Transverse colon (tissue), 4 donors: Measurements from ENCODE around the gene ANKUB1. TPM values are rescaled to one million over a fixed set of nuclear protein-coding genes. Genes with fewer than 3 reads are reported as not detected.

Experiments used
- DNase-seq: peaks from one replicate; pipeline ENCODE4 v3.0.0-alpha.2; 2019
- H3K27ac ChIP-seq, 4 donors: fragments of 200-600 bp; sonication (generic); 2 replicates each; pipeline ENCODE4 v1.5.1; 2016 to 2018; ENCODE audit warnings: inconsistent platforms in 4 of 4
- H3K27me3 ChIP-seq: fragments of 200-600 bp; sonication (generic); 2 replicates; pipeline ENCODE4 v1.5.1; 2017; ENCODE audit warnings: inconsistent platforms
- H3K36me3 ChIP-seq, 4 donors: fragments of 200-600 bp; sonication (generic); 2 replicates each; pipeline ENCODE4 v1.5.1; 2017 to 2019; ENCODE audit warnings: inconsistent platforms in 4 of 4
- H3K4me1 ChIP-seq, 4 donors: fragments of 200-600 bp; sonication (generic); 2 replicates each; pipeline ENCODE4 v1.5.1; 2017 to 2020; ENCODE audit warnings: inconsistent platforms in 4 of 4
- H3K4me3 ChIP-seq, 4 donors: fragments of 200-600 bp; sonication (generic); 1 replicate in 1 of 4; 2 replicates in 3 of 4; pipeline versions ENCODE4 v1.5.1 to v1.6.1; 2017 to 2019; ENCODE audit warnings: inconsistent platforms in 4 of 4
- H3K9me3 ChIP-seq, 2 donors: fragments of 200-600 bp; sonication (generic); 2 replicates each; pipeline ENCODE4 v1.5.1; 2017 to 2019; ENCODE audit warnings: inconsistent platforms in 2 of 2
- CTCF ChIP-seq, 5 experiments: fragments of 200-600 bp in 3 of 5; fragments of 450-650 bp in 2 of 5; sonication (generic) in 3 of 5; IDR thresholded peaks; 1 replicate in 2 of 5; 2 replicates in 3 of 5; pipeline ENCODE4 v1.5.1; 2016 to 2017; ENCODE audit warnings: antibody characterized with exemption in 5 of 5, inconsistent platforms in 3 of 5, mild to moderate bottlenecking in 2 of 5, moderate library complexity in 1 of 5
- EP300 ChIP-seq: sonication (generic); formaldehyde crosslinking; IDR thresholded peaks from one replicate; pipeline ENCODE4 v1.6.1; 2017; ENCODE audit warnings: antibody characterized with exemption, low read depth
- POLR2A ChIP-seq: fragments of 450-650 bp; IDR thresholded peaks from one replicate; pipeline ENCODE4 v1.6.1; 2016; ENCODE audit warnings: antibody characterized with exemption, mild to moderate bottlenecking, moderate library complexity
- POLR2AphosphoS5 ChIP-seq, 3 donors: sonication (generic); formaldehyde crosslinking; IDR thresholded peaks; one replicate each; pipeline ENCODE4 v1.6.1; 2016; ENCODE audit warnings: antibody characterized with exemption in 3 of 3
- WGBS, 2 donors: methylation state at CpG; one replicate each; pipeline ENCODE4 v1.1.5; 2018; ENCODE audit warnings: low coverage in 1 of 2; 5-methylcytosine and 5-hydroxymethylcytosine counted together
- in situ Hi-C, 4 donors: fragments of 200-750 bp; cut with MboI; loops; one replicate each; pipeline versions ENCODE4 v1.15.0 to v1.15.1; 2017; ENCODE audit warnings: low sequenced_read_pairs in 3 of 4, low pct_ligation_motif_present in 1 of 4, low pct_unique_long_range_greater_than_20kb in 1 of 4
- intact Hi-C: fragments of 100-400 bp; cut with DNase I; formaldehyde crosslinking; loops from one replicate; pipeline ENCODE4 v1.15.1; 2023; ENCODE audit warnings: low total_unique reads
- total RNA-seq, 4 donors: library from RNA; depleted of rRNA; stranded (reverse); fragments of >200 nt; gene quantifications; one replicate each; pipeline ENCODE4 v1.1.0, GENCODE V29; 2016

Gene ANKUB1
- total RNA-seq, 4 donors from 2014 or later: not detected

GRCh38 chr3:149800693-149801092 is 8.3 kb upstream of the ANKUB1 start:
- no peak overlapping the region for H3K27ac ChIP-seq
- no peaks in the 10 kb centered on the region for H3K9me3 ChIP-seq
- no peaks in the 10 kb centered on the region for H3K27me3 ChIP-seq
- WGBS, 2 donors: 93 to 98% methylated on average over 6 to 8 of the region's 8 CpGs
- H3K36me3 ChIP-seq: no peaks in the 10 kb centered on the region
- intact Hi-C loops (no loop called here), in situ Hi-C loops (no loop called here)
- H3K4me3 ChIP-seq: no peak overlapping the region
- H3K4me1 ChIP-seq: no peaks in the 10 kb centered on the region
- TF ChIP-seq POLR2AphosphoS5 (IDR thresholded peaks at IDR 0.05) (no peak), CTCF (IDR thresholded peaks at IDR 0.05) (no peak), EP300 (no peak), POLR2A (no peak)
- no peak for DNase-seq

GRCh38 chr3:149796026-149796425 is 3.7 kb upstream of the ANKUB1 start:
- no peak for TF ChIP-seq CTCF (IDR thresholded peaks at IDR 0.05)
- H3K4me3 ChIP-seq: no peak overlapping the region
- no peaks in the 10 kb centered on the region for H3K27me3 ChIP-seq
- intact Hi-C loops (no loop called here), in situ Hi-C loops (no loop called here)
- H3K27ac ChIP-seq: no peak overlapping the region
- no peaks in the 10 kb centered on the region for H3K36me3 ChIP-seq
- DNase-seq: no peak
- 78 to 100% methylated on average over 1 of the region's 1 CpG for WGBS, 2 donors
- no peaks in the 10 kb centered on the region for H3K9me3 ChIP-seq
- no peaks in the 10 kb centered on the region for H3K4me1 ChIP-seq

- intact Hi-C loops (no loop called here), in situ Hi-C loops (no loop called here)
- H3K27me3 ChIP-seq: peaks cover 5% of the 10 kb centered on the region
- 63 to 74% methylated on average over 3 of the region's 3 CpGs for WGBS, 2 donors
- no peak overlapping the region for H3K4me3 ChIP-seq
- no peaks in the 10 kb centered on the region for H3K4me1 ChIP-seq
- H3K36me3 ChIP-seq: no peaks in the 10 kb centered on the region
- H3K27ac ChIP-seq: no peak overlapping the region
- no peak for DNase-seq
- TF ChIP-seq POLR2AphosphoS5 (IDR thresholded peaks at IDR 0.05): no peak
- TF ChIP-seq CTCF (IDR thresholded peaks at IDR 0.05): no peak
- no peak for TF ChIP-seq POLR2A
- TF ChIP-seq EP300: no peak
- H3K9me3 ChIP-seq: no peaks in the 10 kb centered on the region
Measured at GRCh38 chr3:149790698-149791097, 1.7 kb downstream of the ANKUB1 start.

GRCh38 chr3:149790268-149790667 is 2.1 kb downstream of the ANKUB1 start:
- WGBS, 2 donors: 76 to 86% methylated on average over 1 to 2 of the region's 2 CpGs
- Histone ChIP-seq H3K4me1 (no peaks in the 10 kb centered on the region), H3K36me3 (no peaks in the 10 kb centered on the region), H3K9me3 (no peaks in the 10 kb centered on the region), H3K27ac (no peak overlapping the region), H3K27me3 (peaks cover 5% of the 10 kb centered on the region), H3K4me3 (no peak overlapping the region)
- intact Hi-C loops: no loop called here
- in situ Hi-C loops: no loop called here
- DNase-seq: no peak
- no peak for TF ChIP-seq CTCF (IDR thresholded peaks at IDR 0.05)
- TF ChIP-seq POLR2A: no peak
- no peak for TF ChIP-seq EP300
- no peak for TF ChIP-seq POLR2AphosphoS5 (IDR thresholded peaks at IDR 0.05)
